Cardiac muscle cell (in vitro differentiated cells and primary cell): ENCODE results near the gene TMEM229A. TPM values are rescaled to one million over a fixed set of nuclear protein-coding genes. Genes with fewer than 3 reads are reported as not detected.

ENCODE experiments used
- DNase-seq, 2 donors: peaks; one replicate each; pipeline versions ENCODE4 v3.0.0 to v3.0.0-alpha.2; 2010 to 2017; ENCODE audit warnings: low read depth in 1 of 2, low spot score in 1 of 2
- H3K27ac ChIP-seq: fragments of 200-600 bp; sonication (generic); 2 replicates; pipeline ENCODE4 v1.5.1; 2016
- H3K27me3 ChIP-seq: fragments of 200-600 bp; sonication (generic); 2 replicates; pipeline ENCODE4 v1.6.0; 2016; ENCODE audit warnings: control low read depth
- H3K36me3 ChIP-seq: fragments of 200-600 bp; sonication (generic); 2 replicates; pipeline ENCODE4 v1.5.1; 2016; ENCODE audit warnings: control low read depth
- H3K4me1 ChIP-seq: fragments of 200-600 bp; sonication (generic); 2 replicates; pipeline ENCODE4 v1.8.1; 2017; ENCODE audit warnings: low read depth, mild to moderate bottlenecking, mixed run types
- H3K4me3 ChIP-seq: fragments of 200-600 bp; sonication (generic); 2 replicates; pipeline ENCODE4 v1.5.1; 2016; ENCODE audit warnings: mild to moderate bottlenecking
- H3K9me3 ChIP-seq: fragments of 200-600 bp; sonication (generic); 2 replicates; pipeline ENCODE4 v1.5.1; 2017; ENCODE audit warnings: low read depth, mild to moderate bottlenecking, control low read depth
- polyA plus RNA-seq: library from polyadenylated mRNA; unstranded; fragments of >200 nt; fragmentation: Nextera tagmentation; extraction: Ambion mirVana; gene quantifications from 2 replicates; pipeline ENCODE4 v1.2.1, GENCODE V29; 2016
- total RNA-seq: library from RNA; depleted of rRNA; stranded (reverse); fragments of >200 nt; gene quantifications from 2 replicates; pipeline ENCODE4 v1.2.3, GENCODE V29; 2016
- TF ChIP-seq, protein P1 (sequence below): IDR thresholded peaks from 2 replicates; pipeline ENCODE4 v1.5.1; 2012; ENCODE audit warnings: low read depth, mild to moderate bottlenecking, low read length

The TMEM229A gene
- total and polyA plus RNA-seq, 2 experiments from 2014 or later, result 0.12 to 0.82 TPM

DNA sequence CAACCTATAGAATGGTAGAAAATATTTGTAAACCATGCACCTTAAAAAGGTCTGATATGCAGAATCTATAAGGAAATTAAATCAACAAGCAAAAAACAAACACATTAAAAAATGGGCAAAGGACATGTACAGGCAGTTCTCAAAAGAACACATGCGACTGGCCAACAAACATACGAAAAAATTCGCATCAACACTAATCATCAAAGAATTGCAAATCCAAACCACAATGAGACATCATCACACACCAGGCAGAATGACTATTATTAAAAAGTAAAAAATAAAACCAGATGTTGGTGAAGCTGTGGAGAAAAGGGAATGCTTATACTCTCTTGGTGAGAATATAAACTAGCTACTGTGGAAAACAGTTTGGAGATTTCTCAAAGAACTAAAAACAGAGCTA lies 33.2 kb downstream of the TMEM229A start:
- TF ChIP-seq, protein P1, sequence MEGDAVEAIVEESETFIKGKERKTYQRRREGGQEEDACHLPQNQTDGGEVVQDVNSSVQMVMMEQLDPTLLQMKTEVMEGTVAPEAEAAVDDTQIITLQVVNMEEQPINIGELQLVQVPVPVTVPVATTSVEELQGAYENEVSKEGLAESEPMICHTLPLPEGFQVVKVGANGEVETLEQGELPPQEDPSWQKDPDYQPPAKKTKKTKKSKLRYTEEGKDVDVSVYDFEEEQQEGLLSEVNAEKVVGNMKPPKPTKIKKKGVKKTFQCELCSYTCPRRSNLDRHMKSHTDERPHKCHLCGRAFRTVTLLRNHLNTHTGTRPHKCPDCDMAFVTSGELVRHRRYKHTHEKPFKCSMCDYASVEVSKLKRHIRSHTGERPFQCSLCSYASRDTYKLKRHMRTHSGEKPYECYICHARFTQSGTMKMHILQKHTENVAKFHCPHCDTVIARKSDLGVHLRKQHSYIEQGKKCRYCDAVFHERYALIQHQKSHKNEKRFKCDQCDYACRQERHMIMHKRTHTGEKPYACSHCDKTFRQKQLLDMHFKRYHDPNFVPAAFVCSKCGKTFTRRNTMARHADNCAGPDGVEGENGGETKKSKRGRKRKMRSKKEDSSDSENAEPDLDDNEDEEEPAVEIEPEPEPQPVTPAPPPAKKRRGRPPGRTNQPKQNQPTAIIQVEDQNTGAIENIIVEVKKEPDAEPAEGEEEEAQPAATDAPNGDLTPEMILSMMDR, result no peak
- DNase-seq, result no peak
- Histone ChIP-seq H3K9me3 (no peaks in the 10 kb centered on the region), H3K36me3 (no peaks in the 10 kb centered on the region), H3K27me3 (no peaks in the 10 kb centered on the region), H3K4me3 (no peak overlapping the region), H3K27ac (no peak overlapping the region), H3K4me1 (peaks cover 2% of the 10 kb centered on the region)

DNA sequence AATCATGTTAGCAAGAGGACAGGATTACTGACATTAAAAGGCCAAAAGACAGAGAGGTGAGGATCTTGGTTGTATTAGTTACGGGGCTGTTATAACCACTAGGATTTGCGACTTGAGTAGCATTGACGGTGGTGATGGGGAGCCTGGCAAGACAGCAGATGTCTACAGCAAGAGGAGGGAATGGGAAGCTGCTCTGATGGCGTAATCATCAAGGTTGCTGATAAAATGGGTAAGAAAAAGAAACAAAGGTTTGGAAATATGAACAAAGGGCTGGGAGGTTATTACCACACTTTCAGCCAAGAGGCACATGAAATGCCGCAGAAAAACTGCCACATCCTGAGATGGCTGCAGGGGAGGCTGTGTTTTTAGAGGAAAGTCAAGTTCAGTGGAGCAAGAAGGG lies 33.9 kb downstream of the TMEM229A start:
- no peak for DNase-seq

GRCh38 chr7:123996327-123996625 lies 36.6 kb downstream of the TMEM229A start:
- H3K27ac ChIP-seq, result no peak overlapping the region
- H3K4me1 ChIP-seq, result peaks cover 8% of the 10 kb centered on the region
- no peak overlapping the region for H3K4me3 ChIP-seq
- H3K9me3 ChIP-seq, result no peaks in the 10 kb centered on the region
- TF ChIP-seq, protein P1, result no peak
- no peaks in the 10 kb centered on the region for H3K36me3 ChIP-seq
- H3K27me3 ChIP-seq, result no peaks in the 10 kb centered on the region
- DNase-seq, result no peak

More for the DNA sequence above, 33.9 kb downstream of the TMEM229A start:
- TF ChIP-seq, protein P1, result no peak
- no peak overlapping the region for H3K27ac ChIP-seq
- H3K9me3 ChIP-seq, result no peaks in the 10 kb centered on the region
- no peaks in the 10 kb centered on the region for H3K27me3 ChIP-seq
- H3K4me3 ChIP-seq, result no peak overlapping the region
- H3K4me1 ChIP-seq, result peaks cover 8% of the 10 kb centered on the region
- H3K36me3 ChIP-seq, result no peaks in the 10 kb centered on the region

DNA sequence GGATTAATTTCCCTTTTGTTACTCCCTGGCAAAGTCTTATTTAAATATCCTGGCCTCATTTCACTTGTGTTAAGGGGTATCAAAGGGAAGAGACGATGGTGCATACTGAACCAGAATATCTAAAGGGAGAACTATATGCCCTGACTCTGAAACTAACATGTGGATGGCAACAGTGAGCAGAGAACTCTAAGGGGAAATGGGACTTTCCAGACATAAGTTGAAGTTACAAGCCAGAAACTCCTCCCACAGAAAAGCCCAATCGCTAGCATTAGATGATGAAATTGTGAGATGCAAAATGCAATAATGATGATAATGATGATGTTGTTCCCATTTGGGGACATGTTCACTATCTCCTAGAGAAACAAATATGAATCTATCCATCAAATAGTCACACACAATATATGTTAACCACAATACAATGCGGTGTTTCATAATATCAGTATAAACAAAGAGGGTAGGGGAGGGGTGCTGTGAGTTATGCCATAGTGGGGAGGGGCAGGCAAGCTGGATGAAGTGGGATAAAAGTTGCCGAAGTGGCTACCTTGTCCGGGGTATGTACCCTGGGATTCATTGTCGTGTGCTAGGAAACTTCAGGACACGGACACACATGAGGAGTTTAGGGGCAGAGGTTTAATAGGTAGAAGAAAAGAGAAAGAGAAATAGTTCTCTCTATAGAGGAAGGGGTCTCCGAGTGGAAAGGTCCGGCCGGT lies 37.1 kb downstream of the TMEM229A start:
- H3K9me3 ChIP-seq, result no peaks in the 10 kb centered on the region
- no peaks in the 10 kb centered on the region for H3K36me3 ChIP-seq
- no peak overlapping the region for H3K4me3 ChIP-seq
- no peak overlapping the region for H3K27ac ChIP-seq
- peaks cover 8% of the 10 kb centered on the region for H3K4me1 ChIP-seq
- TF ChIP-seq, protein P1, result no peak
- H3K27me3 ChIP-seq, result no peaks in the 10 kb centered on the region
- DNase-seq, result peak in 1 of 2 donors; percentile 37

DNA sequence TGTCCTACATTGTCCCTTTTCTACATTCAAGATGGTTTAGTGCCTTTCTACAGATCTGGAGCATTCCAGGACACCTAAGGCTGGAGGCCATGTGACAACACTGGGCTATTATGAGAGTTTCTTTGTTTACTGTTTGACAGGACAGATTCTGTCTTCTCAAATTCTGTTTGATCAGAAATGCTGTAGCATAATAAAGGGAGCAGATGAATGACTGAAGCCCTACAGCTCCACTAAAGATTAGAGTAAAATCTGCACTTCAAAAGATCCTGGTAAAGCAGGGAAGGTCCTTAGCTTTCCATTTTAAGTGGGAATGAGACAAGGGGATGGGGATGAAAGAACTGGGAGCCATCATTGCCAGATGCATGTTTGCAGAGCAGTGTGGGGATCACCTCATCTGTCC lies 38.4 kb downstream of the TMEM229A start:
- Histone ChIP-seq H3K36me3 (no peaks in the 10 kb centered on the region), H3K27me3 (no peaks in the 10 kb centered on the region), H3K4me3 (no peak overlapping the region), H3K27ac (no peak overlapping the region), H3K4me1 (peaks cover 8% of the 10 kb centered on the region), H3K9me3 (no peaks in the 10 kb centered on the region)
- TF ChIP-seq, protein P1, result no peak
- no peak for DNase-seq
